ENCODE data around the gene UVRAG.

UVRAG gene

GRCh38 chr11:75946531-75947530, 131.8 kb downstream of the UVRAG start:
- peak; percentile 22 for DNase-seq
- H3K23ac ChIP-seq (ENCODE audit: low read length in 2 of 2) = no peak overlapping the region
- peak overlapping the region; percentile 81 for H2AK5ac ChIP-seq (ENCODE audit: low read length, severe bottlenecking)
- H3K27ac ChIP-seq (ENCODE audit: low read length, poor library complexity, severe bottlenecking) = peak overlapping the region; percentile 14
- H3K27me3 ChIP-seq (ENCODE audit: control insufficient read depth in 1 of 2, insufficient read depth in 1 of 2, low read length in 2 of 2) = no peaks in the 10 kb centered on the region
- H2BK12ac ChIP-seq (ENCODE audit: low read length in 2 of 2) = no peak overlapping the region
- H3K79me1 ChIP-seq (replicated peaks; ENCODE audit: low read length, poor library complexity, severe bottlenecking) = peaks cover 14% of the 10 kb centered on the region
- no peaks in the 10 kb centered on the region for H3K9me3 ChIP-seq (ENCODE audit: control insufficient read depth, low read length)
- H3K4me3 ChIP-seq (ENCODE audit: insufficient read depth in 1 of 2, low read depth in 1 of 2, low read length in 2 of 2) = no peak overlapping the region
- no peak overlapping the region for H2BK5ac ChIP-seq (ENCODE audit: low read depth, low read length, poor library complexity, severe bottlenecking)
- no peak overlapping the region for H3K14ac ChIP-seq (ENCODE audit: low read length in 2 of 2)
- H2BK120ac ChIP-seq (ENCODE audit: low read depth, low read length) = no peak overlapping the region
- H2BK15ac ChIP-seq (ENCODE audit: low read depth, poor library complexity, severe bottlenecking) = no peak overlapping the region
- no peak overlapping the region for H2AFZ ChIP-seq (ENCODE audit: low read depth, low read length)
- H3K4me1 ChIP-seq (ENCODE audit: control insufficient read depth, insufficient read depth, low read depth, low read length) = peaks cover 2% of the 10 kb centered on the region
- H3K36me3 ChIP-seq (ENCODE audit: control insufficient read depth in 1 of 2, insufficient read depth in 2 of 2, low read depth in 1 of 2, low read length in 2 of 2) = no peaks in the 10 kb centered on the region
- H4K91ac ChIP-seq (ENCODE audit: low read length) = no peak overlapping the region
- WGBS = 91% methylated on average over 6 of the region's 8 CpGs
- H3K4ac ChIP-seq (ENCODE audit: low read depth in 1 of 2, low read length in 2 of 2) = no peak overlapping the region
- H3K9ac ChIP-seq (ENCODE audit: low read length) = no peak overlapping the region
- no peak overlapping the region for H3K4me2 ChIP-seq (ENCODE audit: low read length, poor library complexity, severe bottlenecking)
- H3K18ac ChIP-seq (ENCODE audit: low read depth in 1 of 2, low read length in 2 of 2) = no peak overlapping the region
- no peak overlapping the region for H4K8ac ChIP-seq (ENCODE audit: low read length)

- Histone ChIP-seq H3K18ac (ENCODE audit: low read depth in 1 of 2, low read length in 2 of 2) (no peak overlapping the region), H3K4me1 (ENCODE audit: control insufficient read depth, insufficient read depth, low read depth, low read length) (peaks cover 2% of the 10 kb centered on the region), H3K23ac (ENCODE audit: low read length in 2 of 2) (no peak overlapping the region), H3K9ac (ENCODE audit: low read length) (peak overlapping the region; percentile 38), H3K4ac (ENCODE audit: low read depth in 1 of 2, low read length in 2 of 2) (no peak overlapping the region), H3K79me1 (replicated peaks; ENCODE audit: low read length, poor library complexity, severe bottlenecking) (peaks cover 12% of the 10 kb centered on the region), H2AFZ (ENCODE audit: low read depth, low read length) (no peak overlapping the region), H3K36me3 (ENCODE audit: control insufficient read depth in 1 of 2, insufficient read depth in 2 of 2, low read depth in 1 of 2, low read length in 2 of 2) (no peaks in the 10 kb centered on the region), H3K4me2 (ENCODE audit: low read length, poor library complexity, severe bottlenecking) (no peak overlapping the region), H2BK5ac (ENCODE audit: low read depth, low read length, poor library complexity, severe bottlenecking) (no peak overlapping the region), H2BK15ac (ENCODE audit: low read depth, poor library complexity, severe bottlenecking) (no peak overlapping the region), H4K91ac (ENCODE audit: low read length) (no peak overlapping the region), H3K9me3 (ENCODE audit: control insufficient read depth, low read length) (no peaks in the 10 kb centered on the region), H4K8ac (ENCODE audit: low read length) (no peak overlapping the region), H3K14ac (ENCODE audit: low read length in 2 of 2) (no peak overlapping the region), H2AK5ac (ENCODE audit: low read length, severe bottlenecking) (no peak overlapping the region), H2BK120ac (ENCODE audit: low read depth, low read length) (no peak overlapping the region), H3K4me3 (ENCODE audit: insufficient read depth in 1 of 2, low read depth in 1 of 2, low read length in 2 of 2) (no peak overlapping the region), H2BK12ac (ENCODE audit: low read length in 2 of 2) (no peak overlapping the region), H3K27ac (ENCODE audit: low read length, poor library complexity, severe bottlenecking) (no peak overlapping the region), H3K27me3 (ENCODE audit: control insufficient read depth in 1 of 2, insufficient read depth in 1 of 2, low read length in 2 of 2) (no peaks in the 10 kb centered on the region)
- no peak for DNase-seq
- WGBS = 80% methylated on average over 4 of the region's 6 CpGs
Measured at GRCh38 chr11:75949023-75949672, 134.1 kb downstream of the UVRAG start.

- H4K8ac ChIP-seq (ENCODE audit: low read length) = no peak overlapping the region
- no peak overlapping the region for H3K27ac ChIP-seq (ENCODE audit: low read length, poor library complexity, severe bottlenecking)
- 86% methylated on average over 5 of the region's 6 CpGs for WGBS
Measured at GRCh38 chr11:75950141-75950540, 135.1 kb downstream of the UVRAG start.

GRCh38 chr11:75954039-75954438, 139.0 kb downstream of the UVRAG start:
- H3K4ac ChIP-seq (ENCODE audit: low read depth in 1 of 2, low read length in 2 of 2) = no peak overlapping the region
- no peak overlapping the region for H2AK5ac ChIP-seq (ENCODE audit: low read length, severe bottlenecking)
- no peak overlapping the region for H3K4me3 ChIP-seq (ENCODE audit: insufficient read depth in 1 of 2, low read depth in 1 of 2, low read length in 2 of 2)
- no peak for DNase-seq
- H2BK12ac ChIP-seq (ENCODE audit: low read length in 2 of 2) = no peak overlapping the region
- no peak overlapping the region for H3K18ac ChIP-seq (ENCODE audit: low read depth in 1 of 2, low read length in 2 of 2)
- H3K9ac ChIP-seq (ENCODE audit: low read length) = no peak overlapping the region
- H3K79me1 ChIP-seq (replicated peaks; ENCODE audit: low read length, poor library complexity, severe bottlenecking) = peaks cover 10% of the 10 kb centered on the region
- H4K91ac ChIP-seq (ENCODE audit: low read length) = no peak overlapping the region
- no peaks in the 10 kb centered on the region for H3K36me3 ChIP-seq (ENCODE audit: control insufficient read depth in 1 of 2, insufficient read depth in 2 of 2, low read depth in 1 of 2, low read length in 2 of 2)
- H2BK120ac ChIP-seq (ENCODE audit: low read depth, low read length) = no peak overlapping the region
- no peak overlapping the region for H3K4me2 ChIP-seq (ENCODE audit: low read length, poor library complexity, severe bottlenecking)
- no peaks in the 10 kb centered on the region for H3K9me3 ChIP-seq (ENCODE audit: control insufficient read depth, low read length)
- no peak overlapping the region for H4K8ac ChIP-seq (ENCODE audit: low read length)
- no peak overlapping the region for H3K27ac ChIP-seq (ENCODE audit: low read length, poor library complexity, severe bottlenecking)
- H3K23ac ChIP-seq (ENCODE audit: low read length in 2 of 2) = no peak overlapping the region
- no CpG with 5 or more reads among the region's 2 CpGs for WGBS
- H2AFZ ChIP-seq (ENCODE audit: low read depth, low read length) = no peak overlapping the region
- no peak overlapping the region for H2BK5ac ChIP-seq (ENCODE audit: low read depth, low read length, poor library complexity, severe bottlenecking)
- no peak overlapping the region for H2BK15ac ChIP-seq (ENCODE audit: low read depth, poor library complexity, severe bottlenecking)
- no peaks in the 10 kb centered on the region for H3K27me3 ChIP-seq (ENCODE audit: control insufficient read depth in 1 of 2, insufficient read depth in 1 of 2, low read length in 2 of 2)
- H3K14ac ChIP-seq (ENCODE audit: low read length in 2 of 2) = no peak overlapping the region
- H3K4me1 ChIP-seq (ENCODE audit: control insufficient read depth, insufficient read depth, low read depth, low read length) = no peaks in the 10 kb centered on the region

More at GRCh38 chr11:75950141-75950540, 135.1 kb downstream of the UVRAG start:
- peaks cover 2% of the 10 kb centered on the region for H3K4me1 ChIP-seq (ENCODE audit: control insufficient read depth, insufficient read depth, low read depth, low read length)
- H2BK15ac ChIP-seq (ENCODE audit: low read depth, poor library complexity, severe bottlenecking) = no peak overlapping the region
- H3K9me3 ChIP-seq (ENCODE audit: control insufficient read depth, low read length) = no peaks in the 10 kb centered on the region
- H2BK5ac ChIP-seq (ENCODE audit: low read depth, low read length, poor library complexity, severe bottlenecking) = no peak overlapping the region
- DNase-seq = no peak
- H2BK12ac ChIP-seq (ENCODE audit: low read length in 2 of 2) = no peak overlapping the region
- H3K79me1 ChIP-seq (replicated peaks; ENCODE audit: low read length, poor library complexity, severe bottlenecking) = peaks cover 11% of the 10 kb centered on the region
- H2AFZ ChIP-seq (ENCODE audit: low read depth, low read length) = no peak overlapping the region
- H3K4ac ChIP-seq (ENCODE audit: low read depth in 1 of 2, low read length in 2 of 2) = no peak overlapping the region
- H3K27me3 ChIP-seq (ENCODE audit: control insufficient read depth in 1 of 2, insufficient read depth in 1 of 2, low read length in 2 of 2) = no peaks in the 10 kb centered on the region
- H4K91ac ChIP-seq (ENCODE audit: low read length) = no peak overlapping the region
- no peak overlapping the region for H3K4me3 ChIP-seq (ENCODE audit: insufficient read depth in 1 of 2, low read depth in 1 of 2, low read length in 2 of 2)
- H3K14ac ChIP-seq (ENCODE audit: low read length in 2 of 2) = no peak overlapping the region
- H2BK120ac ChIP-seq (ENCODE audit: low read depth, low read length) = no peak overlapping the region
- H3K4me2 ChIP-seq (ENCODE audit: low read length, poor library complexity, severe bottlenecking) = no peak overlapping the region
- H2AK5ac ChIP-seq (ENCODE audit: low read length, severe bottlenecking) = no peak overlapping the region
- H3K36me3 ChIP-seq (ENCODE audit: control insufficient read depth in 1 of 2, insufficient read depth in 2 of 2, low read depth in 1 of 2, low read length in 2 of 2) = no peaks in the 10 kb centered on the region
- no peak overlapping the region for H3K23ac ChIP-seq (ENCODE audit: low read length in 2 of 2)
- H3K9ac ChIP-seq (ENCODE audit: low read length) = no peak overlapping the region
- no peak overlapping the region for H3K18ac ChIP-seq (ENCODE audit: low read depth in 1 of 2, low read length in 2 of 2)

Data from mesenchymal stem cell (in vitro differentiated cells and primary cell).